Panc1 (cell line): ENCODE measurements around the gene USP49. TPM values are rescaled to one million over a fixed set of nuclear protein-coding genes. Genes with fewer than 3 reads are reported as not detected.

Experiments used
- ATAC-seq: fragments of 200-7000 bp; cut with Tn5 transposase; 2 replicates; pipeline ENCODE4 v1.9.1; 2020; ENCODE audit warnings: mild to moderate bottlenecking, moderate library complexity
- BruUV-seq: library from RNA; stranded (reverse); fragments of 400-500 nt; replicated peaks from 2 replicates; lab custom pipeline; 2021; lab: Mats Ljungman, UMichigan
- CTCF ChIA-PET: fragments of 300-600 bp; sonication (Branson Sonifier 250); formaldehyde crosslinking; loops from one replicate; lab custom pipeline; 2022; ENCODE audit warnings: antibody characterized with exemption; lab: Charles Lee
- POLR2A ChIA-PET: fragments of 300-600 bp; sonication (Branson Sonifier 250); formaldehyde crosslinking; loops from one replicate; lab custom pipeline; 2022; ENCODE audit warnings: antibody characterized with exemption; lab: Charles Lee
- DNase-seq: peaks from one replicate; pipeline ENCODE4 v3.0.0-alpha.2; 2010; ENCODE audit warnings: low read depth, low spot score
- H3K27ac ChIP-seq: 2 replicates; pipeline ENCODE4 v1.5.1; 2011; ENCODE audit warnings: mild to moderate bottlenecking, low read length, inconsistent platforms
- H3K27me3 ChIP-seq: fragments of 200-500 bp; sonication (Bioruptor generic); 2 replicates; pipeline ENCODE4 v1.6.0; 2014; ENCODE audit warnings: low read length, inconsistent platforms; ENCODE audit not compliant: control insufficient read depth, insufficient read depth
- H3K36me3 ChIP-seq: fragments of 200-500 bp; sonication (Bioruptor generic); 2 replicates; pipeline ENCODE4 v1.5.1; 2014; ENCODE audit warnings: inconsistent platforms, mild to moderate bottlenecking, low read length, moderate library complexity; ENCODE audit not compliant: control insufficient read depth, insufficient read depth
- H3K4me1 ChIP-seq: 2 replicates; pipeline ENCODE4 v1.5.1; 2011; ENCODE audit warnings: inconsistent platforms, mild to moderate bottlenecking, low read length, moderate library complexity; ENCODE audit not compliant: control insufficient read depth, insufficient read depth
- H3K4me3 ChIP-seq, 2 experiments: 2 replicates each; pipeline ENCODE4 v1.5.1; 2011 to 2012; ENCODE audit warnings: low read depth in 2 of 2, low read length in 2 of 2, mild to moderate bottlenecking in 2 of 2, inconsistent platforms in 1 of 2, moderate library complexity in 1 of 2
- H3K9me3 ChIP-seq: fragments of 200-500 bp; sonication (Bioruptor generic); 2 replicates; pipeline ENCODE4 v1.5.1; 2014; ENCODE audit warnings: low read depth, mild to moderate bottlenecking, inconsistent platforms, low read length, moderate library complexity; ENCODE audit not compliant: control insufficient read depth, insufficient read depth
- POLR2AphosphoS5 ChIP-seq: IDR thresholded peaks from 2 replicates; pipeline ENCODE4 v1.6.1; 2012; ENCODE audit warnings: mild to moderate bottlenecking, low read depth, low read length, moderate library complexity
- SIN3A ChIP-seq: IDR thresholded peaks from 2 replicates; pipeline ENCODE4 v1.6.1; 2012; ENCODE audit warnings: low read depth, mild to moderate bottlenecking, low read length, moderate library complexity, borderline replicate concordance; ENCODE audit not compliant: insufficient read depth
- TCF7L2 ChIP-seq: IDR thresholded peaks from 2 replicates; pipeline ENCODE4 v1.6.1; 2011; ENCODE audit warnings: mild to moderate bottlenecking, low read depth, low read length, inconsistent platforms
- in situ Hi-C: cut with HindIII; loops from 2 replicates; pipeline ENCODE4 v1.10.0; 2016; ENCODE audit warnings: low sequenced_read_pairs, low pct_unique_long_range_greater_than_20kb
- intact Hi-C: fragments of 100-400 bp; cut with micrococcal nuclease; formaldehyde crosslinking; loops from one replicate; pipeline ENCODE4 v1.10.0; 2022; ENCODE audit not compliant: unreplicated experiment
- total RNA-seq: library from RNA; stranded (reverse); gene quantifications from one replicate; pipeline ENCODE4 v1.2.1, GENCODE V29; 2021; ENCODE audit not compliant: unreplicated experiment
- TF ChIP-seq, protein P1 (sequence below), 2 experiments: IDR thresholded peaks; 2 replicates each; pipeline ENCODE4 v1.6.1; 2011 to 2012; ENCODE audit warnings: low read depth in 2 of 2, control low read depth in 1 of 2, low read length in 1 of 2, mild to moderate bottlenecking in 1 of 2, moderate library complexity in 1 of 2; ENCODE audit not compliant: insufficient read depth in 1 of 2
- TF ChIP-seq, protein P2 (sequence below): fragments of 450-650 bp; IDR thresholded peaks from 2 replicates; pipeline ENCODE4 v1.5.1; 2017; ENCODE audit warnings: mild to moderate bottlenecking

Gene USP49
- total RNA-seq, 1 experiment from 2014 or later: 5.4 TPM

DNA sequence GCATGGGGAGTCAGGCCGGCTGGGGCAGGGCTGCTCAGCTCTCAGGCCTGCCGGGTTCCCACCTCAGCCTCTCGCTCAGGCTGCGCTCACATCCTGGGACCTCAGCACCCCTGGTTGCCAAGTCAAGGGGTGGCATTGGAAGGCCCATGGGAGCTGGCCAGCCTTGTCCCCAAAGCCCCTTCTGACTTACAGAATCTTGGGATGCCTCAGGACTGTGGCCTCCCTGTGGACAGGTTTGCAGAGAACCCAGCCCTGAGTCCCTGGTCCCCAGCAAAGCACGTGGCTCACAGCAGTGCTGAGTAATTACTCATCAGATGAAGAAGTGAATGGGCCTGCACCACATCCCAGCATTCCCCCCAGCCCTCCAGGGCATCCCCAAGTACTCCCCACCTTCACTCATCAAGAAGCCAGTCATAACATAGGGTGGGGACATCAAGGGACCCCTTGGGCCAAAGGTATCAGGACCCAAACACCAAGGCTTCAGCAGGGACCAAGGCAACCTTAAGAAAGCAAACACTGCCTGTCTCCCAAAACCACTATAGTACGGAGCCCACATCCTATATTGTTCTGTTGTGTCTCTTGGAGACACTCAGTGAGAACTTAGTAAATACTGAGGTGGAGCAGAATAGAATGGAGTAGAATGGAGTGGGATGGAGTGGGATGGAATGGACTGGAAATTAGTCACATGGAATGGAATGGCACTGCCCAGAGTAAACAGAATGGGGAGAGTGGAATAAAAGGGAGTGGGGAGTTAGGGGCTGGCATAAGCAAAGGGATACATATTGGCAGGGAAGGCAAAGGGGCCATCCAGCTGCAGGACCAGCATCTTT, 151.6 kb downstream of the USP49 start:
- BruUV-seq: no TSS peak
- Histone ChIP-seq H3K36me3 (no peaks in the 10 kb centered on the region), H3K4me3 (no peak overlapping the region), H3K4me1 (peaks cover 9% of the 10 kb centered on the region), H3K9me3 (no peaks in the 10 kb centered on the region), H3K27me3 (no peaks in the 10 kb centered on the region), H3K27ac (no peak overlapping the region)
- in situ Hi-C loops (no loop called here), intact Hi-C loops (no loop called here)
- DNase-seq (no peak), ATAC-seq (no peak)
- CTCF ChIA-PET: no interaction called here
- POLR2A ChIA-PET: interaction anchor here (0.6 kb wide), 1 partner anchor 8 kb away, joined by 4 read pairs; the partner anchor contains the start of gene TFEB
- no peak for TF ChIP-seq TCF7L2
- no peak for TF ChIP-seq POLR2AphosphoS5
- no peak for TF ChIP-seq SIN3A
- TF ChIP-seq, protein P1, sequence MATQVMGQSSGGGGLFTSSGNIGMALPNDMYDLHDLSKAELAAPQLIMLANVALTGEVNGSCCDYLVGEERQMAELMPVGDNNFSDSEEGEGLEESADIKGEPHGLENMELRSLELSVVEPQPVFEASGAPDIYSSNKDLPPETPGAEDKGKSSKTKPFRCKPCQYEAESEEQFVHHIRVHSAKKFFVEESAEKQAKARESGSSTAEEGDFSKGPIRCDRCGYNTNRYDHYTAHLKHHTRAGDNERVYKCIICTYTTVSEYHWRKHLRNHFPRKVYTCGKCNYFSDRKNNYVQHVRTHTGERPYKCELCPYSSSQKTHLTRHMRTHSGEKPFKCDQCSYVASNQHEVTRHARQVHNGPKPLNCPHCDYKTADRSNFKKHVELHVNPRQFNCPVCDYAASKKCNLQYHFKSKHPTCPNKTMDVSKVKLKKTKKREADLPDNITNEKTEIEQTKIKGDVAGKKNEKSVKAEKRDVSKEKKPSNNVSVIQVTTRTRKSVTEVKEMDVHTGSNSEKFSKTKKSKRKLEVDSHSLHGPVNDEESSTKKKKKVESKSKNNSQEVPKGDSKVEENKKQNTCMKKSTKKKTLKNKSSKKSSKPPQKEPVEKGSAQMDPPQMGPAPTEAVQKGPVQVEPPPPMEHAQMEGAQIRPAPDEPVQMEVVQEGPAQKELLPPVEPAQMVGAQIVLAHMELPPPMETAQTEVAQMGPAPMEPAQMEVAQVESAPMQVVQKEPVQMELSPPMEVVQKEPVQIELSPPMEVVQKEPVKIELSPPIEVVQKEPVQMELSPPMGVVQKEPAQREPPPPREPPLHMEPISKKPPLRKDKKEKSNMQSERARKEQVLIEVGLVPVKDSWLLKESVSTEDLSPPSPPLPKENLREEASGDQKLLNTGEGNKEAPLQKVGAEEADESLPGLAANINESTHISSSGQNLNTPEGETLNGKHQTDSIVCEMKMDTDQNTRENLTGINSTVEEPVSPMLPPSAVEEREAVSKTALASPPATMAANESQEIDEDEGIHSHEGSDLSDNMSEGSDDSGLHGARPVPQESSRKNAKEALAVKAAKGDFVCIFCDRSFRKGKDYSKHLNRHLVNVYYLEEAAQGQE (IDR thresholded peaks at IDR 0.05; ENCODE audit: insufficient read depth in 1 of 2, low read depth in 2 of 2, low read length in 1 of 2): no peak
- TF ChIP-seq, protein P2, sequence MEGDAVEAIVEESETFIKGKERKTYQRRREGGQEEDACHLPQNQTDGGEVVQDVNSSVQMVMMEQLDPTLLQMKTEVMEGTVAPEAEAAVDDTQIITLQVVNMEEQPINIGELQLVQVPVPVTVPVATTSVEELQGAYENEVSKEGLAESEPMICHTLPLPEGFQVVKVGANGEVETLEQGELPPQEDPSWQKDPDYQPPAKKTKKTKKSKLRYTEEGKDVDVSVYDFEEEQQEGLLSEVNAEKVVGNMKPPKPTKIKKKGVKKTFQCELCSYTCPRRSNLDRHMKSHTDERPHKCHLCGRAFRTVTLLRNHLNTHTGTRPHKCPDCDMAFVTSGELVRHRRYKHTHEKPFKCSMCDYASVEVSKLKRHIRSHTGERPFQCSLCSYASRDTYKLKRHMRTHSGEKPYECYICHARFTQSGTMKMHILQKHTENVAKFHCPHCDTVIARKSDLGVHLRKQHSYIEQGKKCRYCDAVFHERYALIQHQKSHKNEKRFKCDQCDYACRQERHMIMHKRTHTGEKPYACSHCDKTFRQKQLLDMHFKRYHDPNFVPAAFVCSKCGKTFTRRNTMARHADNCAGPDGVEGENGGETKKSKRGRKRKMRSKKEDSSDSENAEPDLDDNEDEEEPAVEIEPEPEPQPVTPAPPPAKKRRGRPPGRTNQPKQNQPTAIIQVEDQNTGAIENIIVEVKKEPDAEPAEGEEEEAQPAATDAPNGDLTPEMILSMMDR: no peak

DNA sequence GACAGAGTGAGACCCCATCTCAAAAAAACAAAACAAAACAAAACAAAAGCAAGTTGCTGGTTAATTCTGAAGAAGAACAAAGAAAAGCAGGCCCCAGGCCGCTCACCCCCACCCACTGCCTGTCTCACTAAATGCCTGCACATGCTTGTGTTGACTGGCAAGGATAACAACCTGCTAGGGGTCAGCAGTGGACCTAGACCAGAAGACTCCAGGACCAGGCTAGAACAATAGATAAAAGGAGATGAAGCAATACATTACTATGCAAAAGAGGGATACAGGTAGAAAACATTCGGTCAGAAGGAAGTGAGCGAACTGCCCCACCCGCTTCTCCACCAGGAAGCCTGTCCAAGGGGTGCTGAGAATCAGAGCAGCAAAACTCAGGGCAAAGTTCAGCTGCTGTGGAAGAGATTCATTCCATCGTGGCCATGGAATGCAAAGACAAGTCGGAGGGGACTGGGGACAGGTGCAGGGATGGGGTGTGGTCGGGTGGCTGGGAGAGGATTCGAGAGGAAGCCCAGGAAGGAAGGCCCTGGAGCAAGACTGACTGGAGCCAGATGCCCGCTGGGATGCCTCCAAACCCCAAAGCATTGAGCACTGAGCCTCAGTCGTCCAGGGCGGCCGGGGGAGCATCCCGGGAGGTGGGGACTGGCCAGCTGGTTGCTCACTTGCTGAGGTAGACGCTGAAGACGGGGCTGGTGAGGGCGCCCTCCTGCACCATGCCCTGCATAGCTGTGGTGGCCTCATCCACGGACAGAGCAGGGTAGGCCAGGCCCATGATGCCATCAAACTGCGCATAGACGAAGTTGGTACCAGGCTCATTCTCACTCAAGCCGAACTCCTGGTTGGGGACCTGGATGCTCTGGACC, 153.3 kb downstream of the USP49 start:
- intact Hi-C loops: no loop called here
- Histone ChIP-seq H3K27ac (no peak overlapping the region), H3K4me1 (peaks cover 5% of the 10 kb centered on the region), H3K9me3 (no peaks in the 10 kb centered on the region), H3K4me3 (no peak overlapping the region), H3K27me3 (no peaks in the 10 kb centered on the region), H3K36me3 (no peaks in the 10 kb centered on the region)
- no TSS peak for BruUV-seq
- POLR2A ChIA-PET: no interaction called here
- DNase-seq (no peak), ATAC-seq (peak; percentile 32; the same call in 1 of the 2 replicates)
- TF ChIP-seq, protein P1 (IDR thresholded peaks at IDR 0.05; ENCODE audit: insufficient read depth in 1 of 2, low read depth in 2 of 2, low read length in 1 of 2): no peak
- TF ChIP-seq SIN3A (no peak), TCF7L2 (no peak), POLR2AphosphoS5 (no peak)
- TF ChIP-seq, protein P2: no peak
- CTCF ChIA-PET: interaction anchor here (0.9 kb wide), 1 partner anchor 38 kb away, joined by 4 read pairs; the partner anchor contains the start of gene FRS3
- in situ Hi-C loops: no loop called here
